AG08395 (cell line): ENCODE measurements around the gene BRPF1.

Source experiments
- DNase-seq: peaks from one replicate; pipeline ENCODE4 v3.0.0; 2012; ENCODE audit warnings: mixed read lengths, low spot score

BRPF1 gene

GRCh38 chr3:9701711-9702110, 29.8 kb upstream of the BRPF1 start:
- no peak for DNase-seq

GRCh38 chr3:9703240-9703639, 28.3 kb upstream of the BRPF1 start:
- no peak for DNase-seq

GRCh38 chr3:9703736-9704346, 27.7 kb upstream of the BRPF1 start, which contains the start of gene CPNE9:
TSS of gene CPNE9 (plus strand) at chr3:9703833. CDS start at chr3:9703997, 164 bp downstream.
- DNase-seq = peak; percentile 13

- DNase-seq = peak; percentile 59
Measured at GRCh38 chr3:9704347-9705322, 26.9 kb upstream of the BRPF1 start.

- no peak for DNase-seq
Measured at GRCh38 chr3:9710174-9710739, 21.3 kb upstream of the BRPF1 start.

- no peak for DNase-seq
Measured at GRCh38 chr3:9712415-9712814, 19.1 kb upstream of the BRPF1 start.

- no peak for DNase-seq
Measured at GRCh38 chr3:9713142-9713541, 18.4 kb upstream of the BRPF1 start.

GRCh38 chr3:9715136-9715535, 16.4 kb upstream of the BRPF1 start:
- no peak for DNase-seq

- peak; percentile 91 for DNase-seq
Measured at GRCh38 chr3:9715764-9716437, 15.6 kb upstream of the BRPF1 start.

GRCh38 chr3:9716801-9717555, 14.6 kb upstream of the BRPF1 start:
- DNase-seq = no peak

- DNase-seq = no peak
Measured at GRCh38 chr3:9717563-9717962, 14.0 kb upstream of the BRPF1 start.

GRCh38 chr3:9718118-9718517, 13.4 kb upstream of the BRPF1 start:
- DNase-seq = no peak

- DNase-seq = peak; percentile 20
Measured at GRCh38 chr3:9721015-9721699, 10.4 kb upstream of the BRPF1 start.

- DNase-seq = no peak
Measured at GRCh38 chr3:9721700-9722060, 9.9 kb upstream of the BRPF1 start.

- DNase-seq = no peak
Measured at GRCh38 chr3:9725775-9726515, 5.6 kb upstream of the BRPF1 start.

GRCh38 chr3:9727041-9727595, 4.4 kb upstream of the BRPF1 start:
- DNase-seq = no peak

GRCh38 chr3:9727743-9728142, 3.8 kb upstream of the BRPF1 start:
- no peak for DNase-seq

- DNase-seq = no peak
Measured at GRCh38 chr3:9729419-9729818, 2.1 kb upstream of the BRPF1 start.

- no peak for DNase-seq
Measured at GRCh38 chr3:9730657-9731205, 804 bp upstream of the BRPF1 start.
